ENCODE measurements around the gene PNPLA1.

GRCh38 chr6:36357872-36358225 lies 88.0 kb downstream of the PNPLA1 start:
- TF ChIP-seq CTCF (IDR thresholded peaks at IDR 0.05), result no peak
- TF ChIP-seq STAT6 (CRISPR knock-in tag; conservative IDR thresholded peaks at IDR 0.05; ENCODE audit: low read depth), result no peak
- TF ChIP-seq GABPB1 (CRISPR knock-in tag; IDR thresholded peaks at IDR 0.05), result no peak
- TF ChIP-seq USF1 (CRISPR knock-in tag; IDR thresholded peaks at IDR 0.05), result no peak
- TF ChIP-seq ZNF138 (CRISPR knock-in tag; conservative IDR thresholded peaks at IDR 0.05), result no peak
- no peak for TF ChIP-seq SOX15 (CRISPR knock-in tag; IDR thresholded peaks at IDR 0.05)
- no peak for TF ChIP-seq E2F4 (CRISPR knock-in tag; IDR thresholded peaks at IDR 0.05; ENCODE audit: borderline replicate concordance, low read depth)
- no peak for TF ChIP-seq CREM (CRISPR knock-in tag; IDR thresholded peaks at IDR 0.05)
- TF ChIP-seq SP1 (CRISPR knock-in tag; conservative IDR thresholded peaks at IDR 0.05), result no peak

Data from WTC11 (cell line).